NCI-H146 treated with DMSO at 0.1 percent for 48 hours (cell line): ENCODE results near the gene SPCS3.
"Not testable (repeated sequence)": the region's sequence is repeated elsewhere in the genome, so short reads cannot be mapped to it uniquely, and the experiment has no call there.

Experiments
- DNase-seq: peaks from one replicate; lab custom pipeline; 2025; ENCODE audit not compliant: unreplicated experiment; lab: John Stamatoyannopoulos, UW

The SPCS3 gene

GRCh38 chr4:176319704-176320339 is at the start of gene SPCS3:
TSS of gene SPCS3 (plus strand) at chr4:176319966. CDS start at chr4:176320077, 111 bp downstream.
- peak; percentile 64 for DNase-seq

- no peak for DNase-seq
These were observed 49.1 kb upstream of the SPCS3 start for GRCh38 chr4:176270669-176271068.

GRCh38 chr4:176271749-176272148 is 48.0 kb upstream of the SPCS3 start:
- DNase-seq, result no peak

- no peak for DNase-seq
These were observed 47.0 kb upstream of the SPCS3 start for GRCh38 chr4:176272799-176273198.

GRCh38 chr4:176273736-176274135 is 46.0 kb upstream of the SPCS3 start:
- DNase-seq, result no peak

- no peak for DNase-seq
These were observed 45.3 kb upstream of the SPCS3 start for GRCh38 chr4:176274441-176274840.

- DNase-seq, result no peak
These were observed 43.1 kb upstream of the SPCS3 start for GRCh38 chr4:176276710-176277109.

GRCh38 chr4:176277162-176277904 is 42.4 kb upstream of the SPCS3 start:
- peak; percentile 9 for DNase-seq

GRCh38 chr4:176279560-176279959 is 40.2 kb upstream of the SPCS3 start:
- DNase-seq, result not testable (repeated sequence)

GRCh38 chr4:176286728-176287127 is 33.0 kb upstream of the SPCS3 start:
- DNase-seq, result no peak

- DNase-seq, result no peak
These were observed 32.2 kb upstream of the SPCS3 start for GRCh38 chr4:176287546-176287945.

GRCh38 chr4:176288020-176288419 is 31.7 kb upstream of the SPCS3 start:
- no peak for DNase-seq

GRCh38 chr4:176289561-176289960 is 30.2 kb upstream of the SPCS3 start:
- no peak for DNase-seq

- no peak for DNase-seq
These were observed 29.2 kb upstream of the SPCS3 start for GRCh38 chr4:176290520-176290919.

- DNase-seq, result no peak
These were observed 28.0 kb upstream of the SPCS3 start for GRCh38 chr4:176291748-176292147.

- no peak for DNase-seq
These were observed 26.8 kb upstream of the SPCS3 start for GRCh38 chr4:176292920-176293319.

GRCh38 chr4:176293660-176294059 is 26.1 kb upstream of the SPCS3 start:
- DNase-seq, result no peak

- not testable (repeated sequence) for DNase-seq
These were observed 23.9 kb upstream of the SPCS3 start for GRCh38 chr4:176295907-176296306.

- no peak for DNase-seq
These were observed 21.1 kb upstream of the SPCS3 start for GRCh38 chr4:176298664-176299063.

- no peak for DNase-seq
These were observed 19.7 kb upstream of the SPCS3 start for GRCh38 chr4:176300036-176300435.

- DNase-seq, result no peak
These were observed 19.2 kb upstream of the SPCS3 start for GRCh38 chr4:176300565-176300964.
